Endothelial cell (in vitro differentiated cells): ENCODE data around the gene SLC22A17. TPM values are rescaled to one million over a fixed set of nuclear protein-coding genes. Genes with fewer than 3 reads are reported as not detected.

Experiments used
- DNase-seq: peaks from one replicate; pipeline ENCODE4 v3.0.0; 2021; ENCODE audit warnings: low spot score
- H3K27ac Mint-ChIP-seq: one replicate; pipeline ENCODE4 v1.8.0; 2021; ENCODE audit warnings: mixed read lengths, inconsistent platforms; ENCODE audit not compliant: unreplicated experiment
- H3K27me3 Mint-ChIP-seq: one replicate; pipeline ENCODE4 v1.8.0; 2021; ENCODE audit warnings: mild to moderate bottlenecking, moderate library complexity, mixed read lengths, inconsistent platforms; ENCODE audit not compliant: unreplicated experiment
- H3K36me3 Mint-ChIP-seq: one replicate; pipeline ENCODE4 v1.8.0; 2021; ENCODE audit warnings: mild to moderate bottlenecking, low read depth, mixed read lengths, inconsistent platforms; ENCODE audit not compliant: unreplicated experiment
- H3K4me1 Mint-ChIP-seq: one replicate; pipeline ENCODE4 v1.8.0; 2021; ENCODE audit warnings: mild to moderate bottlenecking, mixed read lengths, inconsistent platforms; ENCODE audit not compliant: unreplicated experiment
- H3K4me3 Mint-ChIP-seq: one replicate; pipeline ENCODE4 v1.8.0; 2021; ENCODE audit warnings: mild to moderate bottlenecking, mixed read lengths, inconsistent platforms; ENCODE audit not compliant: unreplicated experiment
- H3K9me3 Mint-ChIP-seq: one replicate; pipeline ENCODE4 v1.8.0; 2021; ENCODE audit warnings: mixed read lengths, inconsistent platforms; ENCODE audit not compliant: unreplicated experiment
- CTCF ChIP-seq: fragments of 200-600 bp; sonication (generic); IDR thresholded peaks from one replicate; pipeline ENCODE4 v1.5.0; 2021; ENCODE audit warnings: antibody characterized with exemption; ENCODE audit not compliant: unreplicated experiment
- total RNA-seq: library from RNA; stranded (reverse); fragmentation: NEBNext Ultra II Directional; extraction: Animal tissue kit (Norgen Biotek cat#: 25700); gene quantifications from one replicate; pipeline ENCODE4 v1.2.1, GENCODE V29; 2021; ENCODE audit not compliant: unreplicated experiment

Gene SLC22A17
- total RNA-seq, 1 donor from 2014 or later, result 35.3 TPM

DNA sequence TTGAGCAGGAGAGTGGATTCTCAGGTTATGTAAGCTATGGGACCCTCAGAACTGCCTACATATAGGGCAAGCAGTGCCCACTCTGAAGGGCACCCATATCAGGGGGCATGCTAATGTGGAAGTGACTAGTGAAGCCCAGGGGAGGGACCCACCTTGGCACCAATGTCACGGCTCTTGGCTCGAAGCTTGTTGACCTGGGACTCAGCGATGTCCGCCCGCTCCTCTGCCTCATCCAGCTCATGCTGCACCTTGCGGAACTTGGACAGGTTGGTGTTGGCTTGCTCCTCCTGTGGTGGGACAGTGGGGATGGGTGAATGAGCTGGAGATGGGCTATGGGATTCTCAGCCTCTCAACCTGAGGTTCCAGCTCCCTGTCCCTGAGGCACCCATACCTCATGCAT, 29.6 kb upstream of the SLC22A17 start:
- no peak for TF ChIP-seq CTCF
- Mint-ChIP-seq H3K27me3 (peaks cover 5% of the 10 kb centered on the region), H3K36me3 (peaks cover 17% of the 10 kb centered on the region), H3K9me3 (no peaks in the 10 kb centered on the region), H3K4me3 (no peak overlapping the region), H3K27ac (no peak overlapping the region), H3K4me1 (peaks cover 23% of the 10 kb centered on the region)
- DNase-seq, result no peak

DNA sequence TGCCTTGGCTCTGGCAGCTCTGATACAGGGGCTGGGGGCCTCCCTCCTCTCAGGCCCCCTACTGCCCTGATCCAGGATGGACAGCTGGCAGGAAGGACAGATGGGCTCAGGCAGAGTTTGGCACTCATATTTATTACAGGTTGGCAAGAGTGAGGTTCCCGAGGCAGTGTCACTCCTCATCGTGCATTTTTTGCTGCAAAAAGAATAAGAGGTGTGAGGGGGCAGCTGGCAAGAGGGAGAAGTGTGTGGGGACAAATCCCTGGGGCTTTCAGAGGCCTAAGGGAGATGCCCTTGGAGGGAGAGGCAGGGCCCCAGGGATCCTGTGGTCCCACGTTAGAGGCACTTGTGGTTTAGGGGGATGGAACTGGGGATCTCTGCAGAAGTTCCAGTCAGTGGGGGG, 29.2 kb upstream of the SLC22A17 start:
- no peak overlapping the region for H3K4me3 Mint-ChIP-seq
- peaks cover 5% of the 10 kb centered on the region for H3K27me3 Mint-ChIP-seq
- H3K27ac Mint-ChIP-seq, result no peak overlapping the region
- H3K4me1 Mint-ChIP-seq, result peaks cover 24% of the 10 kb centered on the region
- TF ChIP-seq CTCF, result no peak
- DNase-seq, result no peak
- no peaks in the 10 kb centered on the region for H3K9me3 Mint-ChIP-seq
- H3K36me3 Mint-ChIP-seq, result peaks cover 14% of the 10 kb centered on the region

DNA sequence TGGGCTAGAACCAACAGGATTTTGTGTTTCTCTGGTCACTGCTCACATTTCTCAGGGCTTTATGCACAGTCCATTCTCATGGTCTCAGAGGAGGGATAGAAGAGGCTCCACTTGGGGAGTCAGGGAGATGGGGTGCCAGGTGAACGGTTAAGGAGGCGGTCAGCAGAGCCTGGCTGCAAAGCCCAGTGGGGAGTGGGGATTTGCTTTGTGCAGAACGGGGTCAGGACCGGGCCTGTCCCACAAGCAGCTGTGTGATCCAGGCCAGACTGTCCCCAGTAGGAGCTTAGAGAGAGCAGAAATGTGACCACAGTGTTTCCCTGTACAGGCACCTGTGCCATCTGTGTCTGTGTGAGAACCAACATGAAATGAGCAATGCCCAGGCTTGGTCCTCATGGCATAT, 28.3 kb upstream of the SLC22A17 start:
- no peak overlapping the region for H3K4me3 Mint-ChIP-seq

GRCh38 chr14:23380197-23380914, 27.7 kb upstream of the SLC22A17 start:
- peaks cover 14% of the 10 kb centered on the region for H3K36me3 Mint-ChIP-seq
- TF ChIP-seq CTCF, result no peak
- DNase-seq, result no peak
- peaks cover 5% of the 10 kb centered on the region for H3K27me3 Mint-ChIP-seq
- no peak overlapping the region for H3K4me3 Mint-ChIP-seq
- H3K27ac Mint-ChIP-seq, result no peak overlapping the region
- peaks cover 24% of the 10 kb centered on the region for H3K4me1 Mint-ChIP-seq
- no peaks in the 10 kb centered on the region for H3K9me3 Mint-ChIP-seq

More for the DNA sequence above, 28.3 kb upstream of the SLC22A17 start:
- Mint-ChIP-seq H3K4me1 (peaks cover 24% of the 10 kb centered on the region), H3K9me3 (no peaks in the 10 kb centered on the region), H3K27ac (no peak overlapping the region), H3K36me3 (peaks cover 14% of the 10 kb centered on the region), H3K27me3 (peaks cover 5% of the 10 kb centered on the region)
- TF ChIP-seq CTCF, result no peak
- DNase-seq, result no peak

- TF ChIP-seq CTCF, result peak; percentile 76
- peak; percentile 68 for DNase-seq
- H3K9me3 Mint-ChIP-seq, result no peaks in the 10 kb centered on the region
- H3K27ac Mint-ChIP-seq, result no peak overlapping the region
- H3K4me3 Mint-ChIP-seq, result no peak overlapping the region
- peaks cover 24% of the 10 kb centered on the region for H3K4me1 Mint-ChIP-seq
- peaks cover 6% of the 10 kb centered on the region for H3K36me3 Mint-ChIP-seq
- H3K27me3 Mint-ChIP-seq, result peaks cover 5% of the 10 kb centered on the region
These were observed 26.9 kb upstream of the SLC22A17 start for GRCh38 chr14:23379366-23380196.
